Endothelial cell of umbilical vein (primary cell): ENCODE measurements around the gene ABI3BP. TPM values are rescaled to one million over a fixed set of nuclear protein-coding genes. Genes with fewer than 3 reads are reported as not detected.

Experiments
- BruUV-seq: library from RNA; stranded (reverse); fragments of 400-500 nt; replicated peaks from 2 replicates; lab custom pipeline; 2021; lab: Mats Ljungman, UMichigan
- CTCF ChIA-PET: fragments of 300-600, 350-600 bp; sonication (Branson Sonifier 250); formaldehyde crosslinking; loops from one replicate; lab custom pipeline; 2021; ENCODE audit warnings: antibody characterized with exemption, inconsistent platforms; lab: Charles Lee
- POLR2A ChIA-PET: fragments of 300-600, 350-600 bp; sonication (Branson Sonifier 250); formaldehyde crosslinking; loops from one replicate; lab custom pipeline; 2021; ENCODE audit warnings: antibody characterized with exemption, inconsistent platforms; lab: Charles Lee
- DNase-seq: peaks from one replicate; pipeline ENCODE4 v3.0.0-alpha.2; 2011; ENCODE audit warnings: low read depth, low spot score
- FAIRE-seq: peaks from 2 replicates; lab custom pipeline; 2011; peaks lifted over from hg19 to GRCh38; lab: Jason Lieb, UNC
- H2AFZ ChIP-seq: 2 replicates; pipeline ENCODE4 v1.6.0; 2012; ENCODE audit warnings: low read depth, low read length, control low read depth, inconsistent platforms
- H3K27ac ChIP-seq: 2 replicates; pipeline ENCODE4 v1.5.1; 2011; ENCODE audit warnings: low read depth, mild to moderate bottlenecking, control low read depth, low read length, moderate library complexity; ENCODE audit not compliant: insufficient read depth
- H3K27me3 ChIP-seq, 2 experiments: 2 replicates each; pipeline versions ENCODE4 v1.6.0 to v1.6.1; 2011; ENCODE audit warnings: low read length in 2 of 2, mixed read lengths in 1 of 2; ENCODE audit not compliant: control insufficient read depth in 2 of 2, insufficient read depth in 2 of 2
- H3K36me3 ChIP-seq, 2 experiments: 2 replicates in 1 of 2; 3 replicates in 1 of 2; pipeline ENCODE4 v1.5.1; 2011; ENCODE audit warnings: low read length in 2 of 2, mild to moderate bottlenecking in 1 of 2, moderate library complexity in 1 of 2; ENCODE audit not compliant: control insufficient read depth in 2 of 2, insufficient read depth in 2 of 2; ENCODE audit errors: extremely low read depth in 1 of 2
- H3K4me1 ChIP-seq: 3 replicates; pipeline ENCODE4 v1.5.1; 2011; ENCODE audit warnings: mild to moderate bottlenecking, low read length; ENCODE audit not compliant: control insufficient read depth, insufficient read depth; ENCODE audit errors: extremely low read depth
- H3K4me2 ChIP-seq: 2 replicates; pipeline ENCODE4 v1.6.1; 2011; ENCODE audit warnings: low read length, control low read depth, mixed read lengths; ENCODE audit not compliant: insufficient read depth
- H3K4me3 ChIP-seq, 3 experiments: fragments of 200-600 bp in 1 of 3; sonication (generic), shearing (Covaris generic) in 1 of 3; replicated peaks in 1 of 3; 2 replicates each; pipeline ENCODE4 v1.5.1; 2011 to 2016; ENCODE audit warnings: control low read depth in 3 of 3, low read length in 3 of 3, mild to moderate bottlenecking in 2 of 3, inconsistent platforms in 1 of 3, low read depth in 1 of 3, moderate library complexity in 1 of 3; ENCODE audit not compliant: insufficient read depth in 1 of 3
- H3K79me2 ChIP-seq: 2 replicates; pipeline ENCODE4 v1.6.0; 2012; ENCODE audit warnings: low read length, inconsistent platforms; ENCODE audit not compliant: control insufficient read depth, insufficient read depth
- H3K9ac ChIP-seq: replicated peaks from 2 replicates; pipeline ENCODE3; 2011; ENCODE audit warnings: low read length, control low read depth; ENCODE audit not compliant: insufficient read depth; ENCODE audit errors: extremely low read depth
- H3K9me1 ChIP-seq: replicated peaks from 3 replicates; pipeline ENCODE4 v1.6.0; 2011; ENCODE audit warnings: mild to moderate bottlenecking, low read length; ENCODE audit not compliant: control insufficient read depth, insufficient read depth; ENCODE audit errors: extremely low read depth
- H3K9me3 ChIP-seq: replicated peaks from 2 replicates; pipeline ENCODE4 v1.5.1; 2012; ENCODE audit warnings: low read length, inconsistent platforms; ENCODE audit not compliant: control insufficient read depth, insufficient read depth
- H4K20me1 ChIP-seq: replicated peaks from 2 replicates; pipeline ENCODE3; 2011; ENCODE audit warnings: mild to moderate bottlenecking, low read length; ENCODE audit not compliant: control insufficient read depth, insufficient read depth; ENCODE audit errors: extremely low read depth
- CTCF ChIP-seq, 2 donors: IDR thresholded peaks; 1 replicate in 1 of 2; 2 replicates in 1 of 2; pipeline ENCODE4 v1.5.1; 2011; ENCODE audit warnings: low read length in 2 of 2, mild to moderate bottlenecking in 2 of 2, moderate library complexity in 2 of 2, control low read depth in 1 of 2, inconsistent platforms in 1 of 2, low read depth in 1 of 2; ENCODE audit not compliant: insufficient read depth in 1 of 2; ENCODE audit errors: extremely low read depth in 1 of 2
- EZH2 ChIP-seq: IDR thresholded peaks from 2 replicates; pipeline ENCODE4 v1.6.1; 2012; ENCODE audit warnings: borderline replicate concordance, low read depth, mild to moderate bottlenecking, moderate library complexity, low read length, inconsistent platforms; ENCODE audit not compliant: severe bottlenecking
- FOS ChIP-seq: IDR thresholded peaks from 2 replicates; pipeline ENCODE4 v1.6.1; 2011; ENCODE audit warnings: mild to moderate bottlenecking, low read length, moderate library complexity, borderline replicate concordance; ENCODE audit not compliant: insufficient read depth
- GATA2 ChIP-seq: IDR thresholded peaks from 2 replicates; pipeline ENCODE4 v1.7.0; 2011; ENCODE audit warnings: low read depth, mild to moderate bottlenecking, moderate library complexity, mixed read lengths, low read length; ENCODE audit not compliant: insufficient read length, insufficient read depth
- JUN ChIP-seq: IDR thresholded peaks from 2 replicates; pipeline ENCODE4 v1.6.1; 2011; ENCODE audit warnings: borderline replicate concordance, low read depth; ENCODE audit not compliant: insufficient read length, insufficient read depth
- MAX ChIP-seq: IDR thresholded peaks from 2 replicates; pipeline ENCODE4 v1.6.1; 2011; ENCODE audit not compliant: insufficient read depth, insufficient read length
- MYC ChIP-seq: IDR thresholded peaks from one replicate; pipeline ENCODE4 v1.6.1; 2011; ENCODE audit warnings: mild to moderate bottlenecking, low read depth, low read length
- POLR2A ChIP-seq: IDR thresholded peaks from 2 replicates; pipeline ENCODE4 v1.6.1; 2012; ENCODE audit warnings: low read depth, mild to moderate bottlenecking, control low read depth, low read length
- POLR2AphosphoS5 ChIP-seq: IDR thresholded peaks from 2 replicates; pipeline ENCODE4 v1.6.1; 2012; ENCODE audit warnings: low read depth, mild to moderate bottlenecking, control low read depth, low read length, moderate library complexity; ENCODE audit not compliant: insufficient read depth
- dilution Hi-C: fragments of 300-500 bp; cut with MboI; formaldehyde crosslinking; loops from one replicate; pipeline ENCODE4 v1.15.0; 2019; ENCODE audit warnings: low sequenced_read_pairs; ENCODE audit not compliant: extremely low pct_ligation_motif_present
- intact Hi-C: fragments of 100-400 bp; cut with micrococcal nuclease; formaldehyde crosslinking; loops from one replicate; pipeline ENCODE4 v1.10.0; 2022
- polyA plus RNA-seq, 4 experiments: library from polyadenylated mRNA; depleted of rRNA in 3 of 4; stranded (reverse) in 3 of 4; unstranded in 1 of 4; fragments of >200 nt; gene quantifications; 2 replicates each; pipeline versions ENCODE4 v1.2.1 to v1.2.3, GENCODE V29; 2011 to 2012; ENCODE audit warnings: missing spikeins in 1 of 4
- total RNA-seq: library from RNA; stranded (reverse); gene quantifications from 2 replicates; pipeline ENCODE4 v1.2.3, GENCODE V29; 2021

Gene ABI3BP
- total and polyA plus RNA-seq, 2 donors (not counting 3 experiments of a cell fraction or from before 2014, with no cell fraction given): 78.1 to 106 TPM

- Histone ChIP-seq H3K9me3 (no peaks in the 10 kb centered on the region), H3K4me2 (no peak overlapping the region), H4K20me1 (no peaks in the 10 kb centered on the region), H3K9me1 (no peaks in the 10 kb centered on the region), H3K27ac (no peak overlapping the region), H3K79me2 (no peaks in the 10 kb centered on the region), H3K9ac (no peak overlapping the region), H3K4me3 (no peak overlapping the region), H2AFZ (no peak overlapping the region), H3K4me1 (no peaks in the 10 kb centered on the region), H3K27me3 (no peaks in the 10 kb centered on the region), H3K36me3 (no peaks in the 10 kb centered on the region)
- TF ChIP-seq POLR2A (no peak), JUN (no peak), MAX (no peak), CTCF (IDR thresholded peaks at IDR 0.05; ENCODE audit: extremely low read depth in 1 of 2, insufficient read depth in 1 of 2, low read depth in 1 of 2, low read length in 2 of 2) (no peak), FOS (no peak), POLR2AphosphoS5 (no peak), MYC (no peak), GATA2 (no peak), EZH2 (no peak)
- dilution Hi-C loops (no loop called here), intact Hi-C loops (no loop called here)
- DNase-seq (peak; percentile 4), FAIRE-seq (no peak)
- POLR2A ChIA-PET: no interaction called here
- no TSS peak for BruUV-seq
- CTCF ChIA-PET: interaction anchor here (1.0 to 4.7 kb wide), 7 partner anchors 8 to 435 kb away, joined by 3 to 17 read pairs (median 4); no protein-coding TSS in a partner anchor
These were observed 231.8 kb downstream of the ABI3BP start for GRCh38 chr3:100761211-100761942.
